Stimulated activated CD4-positive, alpha-beta T cell treated with anti-CD3 and anti-CD28 coated beads, Interleukin-2, amount 100 ng/mL, for 48 hours (primary cell): ENCODE data around the gene CASR.
A peak's percentile ranks its signal among the peaks of the same experiment; 100 is the strongest.

Experiments
- DNase-seq, 2 donors: peaks; one replicate each; pipeline ENCODE4 v3.0.0-alpha.2; 2020

Gene CASR

DNA sequence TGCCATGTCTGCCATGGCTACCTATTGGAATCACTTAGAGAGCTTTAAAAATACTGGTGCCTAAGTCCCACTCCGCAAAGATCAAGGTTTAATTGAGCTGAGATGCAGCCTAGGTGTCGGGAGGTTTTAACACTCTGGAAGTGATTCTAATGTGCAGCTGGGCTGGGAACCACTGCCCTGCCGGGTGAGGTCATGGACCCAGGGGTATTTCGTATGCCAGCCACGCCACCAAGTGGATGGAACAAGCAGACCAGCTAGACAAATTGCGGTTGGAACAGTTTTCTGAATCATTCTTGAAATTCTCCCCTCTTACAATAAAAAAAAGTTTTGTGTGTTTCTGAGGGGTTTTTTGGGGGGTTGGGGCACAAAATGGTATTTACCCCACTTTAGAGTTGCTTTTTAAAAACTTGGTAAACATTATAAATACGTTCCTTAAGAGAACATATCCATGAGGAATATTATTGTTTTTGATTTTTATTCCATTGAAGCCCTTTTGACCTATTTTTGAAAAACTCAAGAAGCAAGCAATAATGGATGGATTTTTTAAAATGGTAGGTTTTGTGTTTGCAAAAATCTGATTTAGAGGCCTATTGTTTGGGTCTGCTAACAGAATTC is 75.4 kb downstream of the CASR start:
- DNase-seq: peak; percentile 51 to 62

GRCh38 chr3:122260206-122260605 is 76.7 kb downstream of the CASR start:
- no peak for DNase-seq

GRCh38 chr3:122263058-122263457 is 79.6 kb downstream of the CASR start:
- no peak for DNase-seq

DNA sequence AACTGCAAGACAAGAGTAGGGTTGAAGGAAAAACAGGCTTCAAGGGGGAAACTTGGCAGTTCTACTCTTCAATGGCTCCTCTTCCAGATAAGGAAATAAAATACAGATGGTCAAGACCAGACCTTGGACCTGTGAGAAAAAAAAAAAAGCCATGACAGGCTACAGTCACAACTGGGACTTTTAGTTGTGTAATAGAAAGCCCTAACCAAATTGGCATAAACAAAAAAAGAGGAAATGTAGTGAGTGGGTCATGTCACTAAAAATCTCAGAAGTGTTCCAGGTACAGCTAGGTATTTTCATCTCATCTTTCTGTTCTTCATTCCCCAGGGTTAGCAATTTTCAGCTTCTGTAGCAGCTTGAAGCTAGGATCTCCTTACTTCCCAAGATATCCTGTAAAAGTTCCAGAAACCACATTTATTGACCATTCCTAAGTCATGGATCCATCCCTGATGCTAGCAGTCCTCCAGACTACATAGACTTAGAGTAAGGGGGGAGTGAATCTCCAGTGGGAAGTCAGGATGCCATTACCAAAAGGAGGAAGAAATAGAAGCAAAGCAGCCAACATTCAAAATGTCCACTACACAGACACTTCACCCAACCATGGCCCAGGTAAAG is 80.6 kb downstream of the CASR start:
- DNase-seq: no peak

DNA sequence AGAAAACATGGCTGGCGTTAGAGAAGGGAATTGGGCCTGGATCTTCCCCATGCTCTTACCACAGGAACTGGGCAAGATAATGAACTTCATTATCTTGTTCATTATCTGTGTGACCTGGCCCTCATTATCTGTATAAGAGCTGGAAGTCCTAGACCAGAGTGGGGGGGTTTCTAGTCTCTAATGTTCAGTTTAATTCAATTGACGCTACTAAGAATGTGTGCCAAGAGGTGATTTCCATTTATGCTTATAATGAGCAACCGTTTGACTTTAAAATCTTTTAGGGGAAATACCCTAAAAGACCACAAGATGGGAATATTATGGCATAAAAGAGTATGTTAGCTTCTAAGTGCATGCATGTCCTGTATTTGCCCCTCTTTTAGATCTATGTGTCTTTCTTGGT is 82.5 kb downstream of the CASR start:
- DNase-seq: no peak

GRCh38 chr3:122268257-122269024 is 85.0 kb downstream of the CASR start:
- no peak for DNase-seq

DNA sequence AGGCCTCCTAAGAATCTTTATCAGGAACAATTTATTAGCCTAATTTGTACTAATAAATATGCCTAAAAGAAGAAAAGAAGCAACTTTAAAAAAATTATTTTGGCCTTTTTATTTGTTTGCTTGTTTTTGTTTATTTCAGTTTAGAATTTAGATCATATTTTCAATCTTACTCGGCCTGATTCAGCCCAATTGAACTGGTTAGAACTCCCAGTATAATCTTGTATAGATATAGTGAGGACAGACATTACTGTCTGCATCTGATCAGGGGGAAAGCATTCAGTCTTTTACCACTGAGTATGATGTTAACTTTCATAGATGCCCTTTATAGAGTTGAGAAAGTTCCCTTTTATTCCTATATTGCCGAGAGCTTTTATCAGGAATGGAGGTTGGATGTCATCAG is 85.6 kb downstream of the CASR start:
- no peak for DNase-seq

- DNase-seq: no peak
These were observed 87.9 kb downstream of the CASR start for GRCh38 chr3:122271246-122271898.

- DNase-seq: no peak
These were observed 89.4 kb downstream of the CASR start for GRCh38 chr3:122272879-122273278.

DNA sequence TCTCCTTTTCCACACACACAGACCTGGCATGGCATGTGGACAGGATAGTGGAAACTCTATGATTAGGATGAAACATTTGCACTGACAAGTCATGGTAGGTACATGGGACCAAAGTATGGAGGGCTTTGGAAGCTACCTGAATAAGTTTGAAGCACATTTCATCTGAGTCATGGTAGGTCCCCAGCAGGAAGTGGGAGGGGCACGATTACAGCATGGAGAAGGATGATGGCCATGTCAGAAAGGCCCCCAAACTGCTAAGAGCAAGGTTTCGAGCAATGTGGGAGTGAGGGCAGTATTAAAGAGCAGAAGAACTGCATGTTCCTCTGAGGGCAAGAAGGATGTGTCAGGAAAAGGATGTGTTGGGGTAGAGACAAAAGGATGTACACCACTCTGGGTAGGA is 90.0 kb downstream of the CASR start:
- no peak for DNase-seq

GRCh38 chr3:122281891-122282290 is 98.4 kb downstream of the CASR start:
- DNase-seq: no peak

DNA sequence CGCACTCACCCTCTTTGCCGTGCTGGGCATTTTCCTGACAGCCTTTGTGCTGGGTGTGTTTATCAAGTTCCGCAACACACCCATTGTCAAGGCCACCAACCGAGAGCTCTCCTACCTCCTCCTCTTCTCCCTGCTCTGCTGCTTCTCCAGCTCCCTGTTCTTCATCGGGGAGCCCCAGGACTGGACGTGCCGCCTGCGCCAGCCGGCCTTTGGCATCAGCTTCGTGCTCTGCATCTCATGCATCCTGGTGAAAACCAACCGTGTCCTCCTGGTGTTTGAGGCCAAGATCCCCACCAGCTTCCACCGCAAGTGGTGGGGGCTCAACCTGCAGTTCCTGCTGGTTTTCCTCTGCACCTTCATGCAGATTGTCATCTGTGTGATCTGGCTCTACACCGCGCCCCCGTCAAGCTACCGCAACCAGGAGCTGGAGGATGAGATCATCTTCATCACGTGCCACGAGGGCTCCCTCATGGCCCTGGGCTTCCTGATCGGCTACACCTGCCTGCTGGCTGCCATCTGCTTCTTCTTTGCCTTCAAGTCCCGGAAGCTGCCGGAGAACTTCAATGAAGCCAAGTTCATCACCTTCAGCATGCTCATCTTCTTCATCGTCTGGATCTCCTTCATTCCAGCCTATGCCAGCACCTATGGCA is 100.5 kb downstream of the CASR start:
- no peak for DNase-seq

- DNase-seq: no peak
These were observed 101.0 kb downstream of the CASR start for GRCh38 chr3:122284486-122284885.

GRCh38 chr3:122294359-122294758 is 110.9 kb downstream of the CASR start:
- no peak for DNase-seq

DNA sequence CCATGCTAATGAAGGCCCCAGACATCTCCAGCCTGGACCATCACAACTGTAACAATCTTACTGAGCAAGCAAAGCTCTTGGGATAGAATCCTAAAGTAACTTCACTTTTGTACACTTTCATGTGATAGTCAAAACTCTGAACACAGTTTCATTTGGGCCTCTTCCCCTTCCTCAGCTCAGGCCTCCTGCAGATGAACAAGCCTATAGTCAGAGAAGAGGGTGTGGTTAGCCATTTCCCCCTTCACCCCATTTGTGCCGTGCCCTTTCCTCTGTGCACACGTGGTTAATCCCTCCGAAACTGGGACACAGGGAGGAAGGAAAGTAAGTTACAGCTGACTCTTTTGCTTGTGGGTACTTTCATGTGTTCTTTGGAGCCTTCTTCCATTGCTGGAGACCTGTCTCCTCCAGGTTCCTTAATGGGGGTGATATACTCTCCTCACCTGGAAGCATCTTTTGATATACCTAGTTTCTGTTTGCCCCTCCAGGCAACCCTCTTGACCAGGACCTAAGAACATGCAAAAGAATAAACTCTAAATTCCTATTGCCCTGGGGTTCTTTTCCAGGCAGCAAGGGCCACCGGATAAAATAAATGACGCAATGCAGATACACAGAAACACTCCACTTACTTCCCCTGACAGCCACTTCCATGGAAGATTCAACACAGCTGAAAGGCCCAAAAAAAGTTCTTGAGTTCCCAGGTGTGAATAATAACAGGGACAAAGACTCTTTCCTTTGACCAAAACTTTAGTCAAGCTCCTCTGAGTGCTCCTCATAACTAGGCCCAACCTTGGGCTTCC is 112.0 kb downstream of the CASR start:
- DNase-seq: no peak

DNA sequence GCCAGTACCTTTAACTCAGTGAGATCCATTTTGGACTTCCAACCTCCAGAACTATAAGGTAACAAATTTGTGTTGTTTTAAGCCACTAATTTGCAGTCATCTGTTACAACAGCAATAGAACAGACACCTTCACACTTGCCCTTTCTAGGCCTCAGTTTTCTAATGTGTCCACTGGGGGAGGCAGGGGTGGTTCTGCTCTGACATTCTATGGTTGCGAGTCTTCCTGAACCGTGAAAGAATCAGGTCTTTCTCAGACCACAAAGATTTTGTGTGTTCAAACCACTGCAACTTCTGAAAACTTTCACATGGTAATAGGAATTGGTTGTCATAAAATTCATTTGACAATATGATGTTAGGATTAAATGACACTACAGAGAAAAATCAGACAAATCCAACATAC is 114.8 kb downstream of the CASR start:
- peak in 1 of 2 donors; percentile 9 for DNase-seq

- no peak for DNase-seq
These were observed 115.7 kb downstream of the CASR start for GRCh38 chr3:122299215-122299614.

DNA sequence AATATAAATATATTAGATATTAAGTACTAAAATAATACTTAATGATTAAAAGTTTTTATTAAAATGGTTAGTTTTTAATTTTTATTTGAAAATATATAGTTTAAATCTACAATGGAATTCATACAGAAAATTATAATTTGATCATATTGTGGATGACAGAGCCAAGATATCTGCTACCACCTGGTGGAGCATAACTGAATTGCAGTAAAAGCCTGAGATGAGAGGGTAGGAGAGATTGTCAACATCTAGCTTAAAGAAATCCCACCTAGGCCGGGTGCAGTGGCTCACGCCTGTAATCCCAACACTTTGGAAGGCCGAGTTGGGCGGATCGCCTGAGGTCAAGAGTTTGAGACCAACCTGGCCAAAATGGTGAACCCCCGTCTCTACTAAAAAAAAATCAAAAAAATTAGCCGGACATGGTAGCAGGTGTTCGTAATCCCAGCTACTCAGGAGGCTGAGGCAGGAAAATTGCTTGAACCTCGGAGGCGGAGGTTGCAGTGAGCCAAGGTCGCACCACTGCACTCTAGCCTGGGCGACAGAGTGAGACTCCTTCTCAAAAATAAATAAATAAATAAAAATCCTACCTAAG is 116.5 kb downstream of the CASR start:
- peak; percentile 44 to 52 for DNase-seq

DNA sequence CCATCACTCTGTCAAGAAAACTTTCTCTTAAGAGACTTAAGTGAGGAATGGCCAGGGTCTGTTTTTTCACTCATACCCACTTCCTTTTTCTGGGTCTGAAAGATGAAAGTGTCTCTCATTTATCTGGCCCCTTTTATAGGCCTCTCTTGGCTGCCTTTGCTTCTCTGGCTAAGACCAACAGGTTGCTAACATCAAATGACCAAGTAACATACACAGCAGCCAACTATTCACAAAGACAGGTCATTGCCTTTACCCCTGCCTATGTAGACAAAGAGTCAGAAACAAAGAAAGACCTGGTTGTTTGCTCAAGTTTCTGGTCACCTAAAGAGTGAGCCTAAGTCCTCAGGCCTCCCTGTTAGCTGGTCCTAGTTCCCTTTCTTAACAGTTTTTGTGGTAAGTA is 117.6 kb downstream of the CASR start:
- DNase-seq: no peak

DNA sequence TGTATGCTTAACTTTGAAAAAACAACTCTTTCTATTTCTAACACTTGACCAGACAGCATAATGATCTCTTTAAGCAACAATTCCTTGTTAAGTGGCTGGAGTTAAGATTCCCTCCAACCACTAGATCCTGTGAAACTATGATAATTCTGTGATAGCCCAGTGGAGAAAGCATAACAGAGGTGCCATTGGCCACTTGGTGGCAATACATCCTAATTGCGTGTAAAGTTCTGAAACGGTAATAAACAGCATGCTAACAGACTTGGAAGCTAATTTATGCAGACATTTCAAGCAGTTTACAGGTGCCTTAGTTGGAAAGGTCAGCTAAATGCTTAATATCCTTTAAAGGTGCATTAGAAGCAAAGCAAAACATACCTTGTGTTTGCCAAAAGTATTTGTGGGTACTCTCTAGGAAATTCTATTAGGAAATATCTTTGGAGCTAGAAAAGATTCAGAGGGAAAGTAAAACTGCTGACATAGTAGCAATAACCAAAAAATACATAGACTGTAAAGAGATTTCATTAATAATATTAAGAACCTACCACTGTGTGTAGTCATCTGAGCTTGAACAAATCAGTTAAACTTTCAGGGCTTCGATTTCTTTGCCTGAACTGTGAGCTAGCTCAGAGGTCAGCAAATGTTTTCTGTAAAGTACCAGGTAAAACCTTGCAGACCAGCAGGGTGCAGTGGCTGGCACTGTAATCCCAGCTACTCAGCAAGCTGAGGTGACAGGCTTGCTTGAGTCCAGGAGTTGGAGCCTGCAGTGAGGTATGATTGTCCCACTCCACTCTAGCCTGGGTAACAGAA is 122.6 kb downstream of the CASR start:
- DNase-seq: no peak

DNA sequence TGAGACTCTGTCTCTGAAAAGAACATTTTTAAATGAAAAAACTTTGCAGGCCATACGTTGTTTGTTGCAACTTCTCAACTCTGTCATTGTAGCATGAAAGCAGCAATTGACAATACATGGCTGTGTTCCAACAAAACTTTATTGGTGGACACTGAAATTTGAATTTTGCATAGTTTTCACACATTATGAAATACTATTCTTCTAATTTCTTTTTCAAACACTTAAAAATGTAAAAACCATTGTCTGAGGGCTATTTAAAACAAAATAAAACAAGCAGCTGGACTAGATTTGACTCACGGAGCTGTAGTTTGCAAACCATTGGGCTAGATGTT is 123.1 kb downstream of the CASR start:
- no peak for DNase-seq
